ENCODE results near the gene ASIP.
"Not testable (repeated sequence)": the region's sequence is repeated elsewhere in the genome, so short reads cannot be mapped to it uniquely, and the experiment has no call there.

ASIP gene

GRCh38 chr20:34295284-34295683, 54.1 kb downstream of the ASIP start:
- peaks cover 36 to 52% of the 10 kb centered on the region in 2 donors for H3K36me3 ChIP-seq (ENCODE audit: control insufficient read depth in 1 of 2, insufficient read depth in 2 of 2, low read length in 2 of 2)
- H3K9ac ChIP-seq (ENCODE audit: low read depth in 1 of 2, low read length in 2 of 2) = no peak overlapping the region
- H3K9me3 ChIP-seq (ENCODE audit: control insufficient read depth in 1 of 2, low read length in 2 of 2) = no peaks in the 10 kb centered on the region
- no peak overlapping the region for H3K27ac ChIP-seq (ENCODE audit: low read depth, low read length)
- peaks cover 0 to 2% of the 10 kb centered on the region in 2 donors for H3K4me1 ChIP-seq (ENCODE audit: control insufficient read depth in 1 of 2, insufficient read depth in 2 of 2, low read length in 2 of 2)
- H3K27me3 ChIP-seq (ENCODE audit: control insufficient read depth in 1 of 2, insufficient read depth in 2 of 2, low read length in 2 of 2) = no peaks in the 10 kb centered on the region
- no peak overlapping the region for H3K4me3 ChIP-seq (ENCODE audit: low read depth in 1 of 2, low read length in 2 of 2)

GRCh38 chr20:34296468-34296867, 55.2 kb downstream of the ASIP start:
- no peaks in the 10 kb centered on the region for H3K27me3 ChIP-seq (ENCODE audit: control insufficient read depth in 1 of 2, insufficient read depth in 2 of 2, low read length in 2 of 2)
- no peak overlapping the region for H3K9ac ChIP-seq (ENCODE audit: low read depth in 1 of 2, low read length in 2 of 2)
- no peak overlapping the region for H3K4me3 ChIP-seq (ENCODE audit: low read depth in 1 of 2, low read length in 2 of 2)
- H3K27ac ChIP-seq (ENCODE audit: low read depth, low read length) = no peak overlapping the region
- peaks cover 10 to 14% of the 10 kb centered on the region in 2 donors for H3K4me1 ChIP-seq (ENCODE audit: control insufficient read depth in 1 of 2, insufficient read depth in 2 of 2, low read length in 2 of 2)
- peaks cover 27 to 40% of the 10 kb centered on the region in 2 donors for H3K36me3 ChIP-seq (ENCODE audit: control insufficient read depth in 1 of 2, insufficient read depth in 2 of 2, low read length in 2 of 2)
- H3K9me3 ChIP-seq (ENCODE audit: control insufficient read depth in 1 of 2, low read length in 2 of 2) = no peaks in the 10 kb centered on the region

DNA sequence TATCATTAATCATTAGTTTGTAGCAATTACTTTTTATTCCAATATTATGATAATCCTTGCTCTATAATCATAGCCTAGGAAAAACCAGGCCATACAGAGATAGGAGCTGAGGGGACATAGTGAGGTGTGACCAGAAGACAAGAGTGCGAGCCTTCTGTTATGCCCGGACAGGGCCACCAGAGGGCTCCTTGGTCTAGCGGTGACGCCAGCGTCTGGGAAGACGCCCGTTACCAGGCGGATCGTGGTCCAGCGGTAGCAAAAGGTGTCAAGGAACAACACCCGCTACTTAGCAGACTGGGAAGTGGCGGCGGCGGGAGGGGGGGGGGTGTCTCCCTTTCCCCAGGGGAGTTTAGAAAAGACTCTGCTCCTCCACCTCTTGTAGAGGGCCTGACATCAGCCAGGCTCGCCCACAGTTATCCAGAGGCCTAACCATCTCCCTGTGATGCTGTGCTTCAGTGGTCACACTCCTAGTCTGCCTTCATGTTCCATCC, 57.1 kb downstream of the ASIP start:
- H3K4me3 ChIP-seq (ENCODE audit: low read depth in 1 of 2, low read length in 2 of 2); H3K27me3 ChIP-seq (ENCODE audit: control insufficient read depth in 1 of 2, insufficient read depth in 2 of 2, low read length in 2 of 2); H3K27ac ChIP-seq (ENCODE audit: low read depth, low read length); H3K9me3 ChIP-seq (ENCODE audit: control insufficient read depth in 1 of 2, low read length in 2 of 2); H3K9ac ChIP-seq (ENCODE audit: low read depth in 1 of 2, low read length in 2 of 2): not testable (repeated sequence)
- Histone ChIP-seq H3K36me3 (ENCODE audit: control insufficient read depth in 1 of 2, insufficient read depth in 2 of 2, low read length in 2 of 2) (peaks cover 16 to 21% of the 10 kb centered on the region in 2 donors), H3K4me1 (ENCODE audit: control insufficient read depth in 1 of 2, insufficient read depth in 2 of 2, low read length in 2 of 2) (peaks cover 21 to 24% of the 10 kb centered on the region in 2 donors)

GRCh38 chr20:34299556-34300255, 58.5 kb downstream of the ASIP start:
- Histone ChIP-seq H3K4me3 (ENCODE audit: low read depth in 1 of 2, low read length in 2 of 2) (no peak overlapping the region), H3K4me1 (ENCODE audit: control insufficient read depth in 1 of 2, insufficient read depth in 2 of 2, low read length in 2 of 2) (peaks cover 21 to 24% of the 10 kb centered on the region in 2 donors), H3K27me3 (ENCODE audit: control insufficient read depth in 1 of 2, insufficient read depth in 2 of 2, low read length in 2 of 2) (no peaks in the 10 kb centered on the region), H3K27ac (ENCODE audit: low read depth, low read length) (no peak overlapping the region), H3K9ac (ENCODE audit: low read depth in 1 of 2, low read length in 2 of 2) (no peak overlapping the region), H3K9me3 (ENCODE audit: control insufficient read depth in 1 of 2, low read length in 2 of 2) (no peaks in the 10 kb centered on the region), H3K36me3 (ENCODE audit: control insufficient read depth in 1 of 2, insufficient read depth in 2 of 2, low read length in 2 of 2) (peaks cover 4 to 8% of the 10 kb centered on the region in 2 donors)

GRCh38 chr20:34300256-34300806, 59.1 kb downstream of the ASIP start:
- H3K4me1 ChIP-seq (ENCODE audit: control insufficient read depth in 1 of 2, insufficient read depth in 2 of 2, low read length in 2 of 2) = peaks cover 21 to 24% of the 10 kb centered on the region in 2 donors
- no peak overlapping the region for H3K27ac ChIP-seq (ENCODE audit: low read depth, low read length)
- no peaks in the 10 kb centered on the region for H3K9me3 ChIP-seq (ENCODE audit: control insufficient read depth in 1 of 2, low read length in 2 of 2)
- peaks cover 0 to 2% of the 10 kb centered on the region in 2 donors for H3K36me3 ChIP-seq (ENCODE audit: control insufficient read depth in 1 of 2, insufficient read depth in 2 of 2, low read length in 2 of 2)
- H3K27me3 ChIP-seq (ENCODE audit: control insufficient read depth in 1 of 2, insufficient read depth in 2 of 2, low read length in 2 of 2) = no peaks in the 10 kb centered on the region
- H3K9ac ChIP-seq (ENCODE audit: low read depth in 1 of 2, low read length in 2 of 2) = no peak overlapping the region
- H3K4me3 ChIP-seq (ENCODE audit: low read depth in 1 of 2, low read length in 2 of 2) = no peak overlapping the region

DNA sequence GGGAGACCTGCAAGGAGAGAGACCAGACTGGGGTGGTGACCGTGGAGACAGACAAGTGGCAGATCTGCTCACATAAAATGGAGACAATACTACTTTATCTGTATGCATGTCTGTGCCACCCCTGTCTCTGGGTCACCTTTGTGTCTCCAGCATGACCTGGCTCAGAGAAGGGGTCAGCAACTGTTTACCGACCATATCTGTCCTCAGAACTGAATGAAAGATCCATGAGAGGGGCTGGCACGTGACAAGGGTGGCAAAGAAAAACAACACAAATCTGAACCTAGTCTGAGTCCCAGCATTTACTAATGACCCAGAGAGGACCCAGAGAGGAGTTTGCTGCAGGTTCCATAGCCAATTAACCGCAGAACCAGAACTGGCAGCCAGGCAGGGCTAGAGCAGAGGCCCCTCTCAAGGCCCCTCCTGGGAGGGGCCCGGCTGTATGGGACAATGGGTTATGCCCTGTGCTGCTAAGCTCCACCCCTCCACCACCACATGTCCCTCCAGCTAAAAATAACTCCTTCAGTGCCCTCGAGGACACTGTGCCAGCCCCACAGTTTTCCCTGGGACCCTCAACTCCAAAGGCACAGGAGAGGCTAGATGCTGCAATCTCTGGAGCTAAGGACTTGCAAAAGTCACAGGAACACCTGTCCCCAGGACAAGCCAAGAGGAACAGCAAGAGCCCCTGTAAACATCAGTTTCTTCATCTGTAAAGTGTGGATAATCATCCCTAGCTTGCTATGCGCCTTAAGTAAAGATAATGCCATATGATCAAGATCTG, 59.8 kb downstream of the ASIP start:
- Histone ChIP-seq H3K9ac (ENCODE audit: low read depth in 1 of 2, low read length in 2 of 2) (peak overlapping the region in 1 of 2 donors; percentile 29), H3K27ac (ENCODE audit: low read depth, low read length) (no peak overlapping the region), H3K9me3 (ENCODE audit: control insufficient read depth in 1 of 2, low read length in 2 of 2) (no peaks in the 10 kb centered on the region), H3K27me3 (ENCODE audit: control insufficient read depth in 1 of 2, insufficient read depth in 2 of 2, low read length in 2 of 2) (no peaks in the 10 kb centered on the region), H3K4me3 (ENCODE audit: low read depth in 1 of 2, low read length in 2 of 2) (peak overlapping the region; percentile 36 to 84), H3K36me3 (ENCODE audit: control insufficient read depth in 1 of 2, insufficient read depth in 2 of 2, low read length in 2 of 2) (no peaks in the 10 kb centered on the region), H3K4me1 (ENCODE audit: control insufficient read depth in 1 of 2, insufficient read depth in 2 of 2, low read length in 2 of 2) (peaks cover 21 to 24% of the 10 kb centered on the region in 2 donors)

DNA sequence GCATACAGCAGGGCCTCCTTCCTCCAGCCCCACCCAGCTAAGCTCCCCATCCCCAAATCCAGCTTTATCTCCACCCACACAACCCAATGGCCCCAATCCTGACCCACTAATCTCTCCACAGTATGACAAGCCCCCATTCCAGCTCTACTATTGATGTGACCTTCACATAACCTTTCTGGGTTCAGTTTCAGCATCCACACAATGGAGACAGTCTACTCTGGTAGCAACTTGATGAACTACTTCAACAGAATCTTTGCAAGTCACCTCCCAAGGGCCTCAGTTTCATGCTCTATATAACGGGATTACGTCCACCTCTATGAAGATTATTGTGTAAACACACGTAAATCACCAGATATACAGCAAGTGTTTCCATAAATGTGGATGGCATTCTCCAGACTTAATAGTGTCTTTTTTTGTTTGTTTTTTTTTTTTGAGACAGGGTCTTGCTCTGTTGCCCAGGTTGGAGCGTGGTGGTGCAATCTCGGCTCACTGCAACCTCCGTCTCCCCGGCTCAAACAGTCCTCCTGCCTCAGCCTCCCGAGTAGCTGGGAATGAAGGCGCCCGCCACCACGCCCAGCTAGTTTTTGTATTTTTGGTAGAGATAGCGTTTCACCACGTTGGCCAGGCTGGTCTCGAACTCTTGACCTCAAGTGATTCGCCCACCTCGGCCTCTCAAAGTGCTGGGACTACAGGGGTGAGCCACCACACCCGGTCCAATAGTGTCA, 60.5 kb downstream of the ASIP start:
- H3K9me3 ChIP-seq (ENCODE audit: control insufficient read depth in 1 of 2, low read length in 2 of 2) = no peaks in the 10 kb centered on the region
- peaks cover 21 to 24% of the 10 kb centered on the region in 2 donors for H3K4me1 ChIP-seq (ENCODE audit: control insufficient read depth in 1 of 2, insufficient read depth in 2 of 2, low read length in 2 of 2)
- no peaks in the 10 kb centered on the region for H3K27me3 ChIP-seq (ENCODE audit: control insufficient read depth in 1 of 2, insufficient read depth in 2 of 2, low read length in 2 of 2)
- H3K9ac ChIP-seq (ENCODE audit: low read depth in 1 of 2, low read length in 2 of 2) = peak overlapping the region; percentile 84 to 87
- peak overlapping the region; percentile 84 to 89 for H3K4me3 ChIP-seq (ENCODE audit: low read depth in 1 of 2, low read length in 2 of 2)
- H3K36me3 ChIP-seq (ENCODE audit: control insufficient read depth in 1 of 2, insufficient read depth in 2 of 2, low read length in 2 of 2) = no peaks in the 10 kb centered on the region
- H3K27ac ChIP-seq (ENCODE audit: low read depth, low read length) = no peak overlapping the region

GRCh38 chr20:34302312-34302722, 61.1 kb downstream of the ASIP start:
- Histone ChIP-seq H3K9ac (ENCODE audit: low read depth in 1 of 2, low read length in 2 of 2) (peak overlapping the region; percentile 84 to 87), H3K4me3 (ENCODE audit: low read depth in 1 of 2, low read length in 2 of 2) (peak overlapping the region; percentile 84 to 89)

GRCh38 chr20:34302723-34303533, 61.7 kb downstream of the ASIP start, which contains the start of gene AHCY:
Gene AHCY, minus strand, starts transcription at chr20:34303355. Its CDS starts 85 bp downstream, at chr20:34303270.
- Histone ChIP-seq H3K4me3 (ENCODE audit: low read depth in 1 of 2, low read length in 2 of 2) (peak within 1 kb of the TSS; percentile 84 to 89), H3K9me3 (ENCODE audit: control insufficient read depth in 1 of 2, low read length in 2 of 2) (no peaks in the 10 kb centered on the region), H3K36me3 (ENCODE audit: control insufficient read depth in 1 of 2, insufficient read depth in 2 of 2, low read length in 2 of 2) (no peaks in the 10 kb centered on the region), H3K27me3 (ENCODE audit: control insufficient read depth in 1 of 2, insufficient read depth in 2 of 2, low read length in 2 of 2) (no peaks in the 10 kb centered on the region), H3K4me1 (ENCODE audit: control insufficient read depth in 1 of 2, insufficient read depth in 2 of 2, low read length in 2 of 2) (peaks cover 21 to 24% of the 10 kb centered on the region in 2 donors), H3K27ac (ENCODE audit: low read depth, low read length) (peak within 1 kb of the TSS; percentile 85), H3K9ac (ENCODE audit: low read depth in 1 of 2, low read length in 2 of 2) (peak within 1 kb of the TSS; percentile 84 to 87)

More at GRCh38 chr20:34302312-34302722, 61.1 kb downstream of the ASIP start:
- H3K4me1 ChIP-seq (ENCODE audit: control insufficient read depth in 1 of 2, insufficient read depth in 2 of 2, low read length in 2 of 2) = peaks cover 21 to 24% of the 10 kb centered on the region in 2 donors
- peak overlapping the region; percentile 85 for H3K27ac ChIP-seq (ENCODE audit: low read depth, low read length)
- H3K36me3 ChIP-seq (ENCODE audit: control insufficient read depth in 1 of 2, insufficient read depth in 2 of 2, low read length in 2 of 2) = no peaks in the 10 kb centered on the region
- no peaks in the 10 kb centered on the region for H3K27me3 ChIP-seq (ENCODE audit: control insufficient read depth in 1 of 2, insufficient read depth in 2 of 2, low read length in 2 of 2)
- no peaks in the 10 kb centered on the region for H3K9me3 ChIP-seq (ENCODE audit: control insufficient read depth in 1 of 2, low read length in 2 of 2)

Data from duodenal mucosa (tissue), 2 donors.